ENCODE results near the gene PITHD1.
"Not testable (repeated sequence)": the region's sequence is repeated elsewhere in the genome, so short reads cannot be mapped to it uniquely, and the experiment has no call there.

The PITHD1 gene

DNA sequence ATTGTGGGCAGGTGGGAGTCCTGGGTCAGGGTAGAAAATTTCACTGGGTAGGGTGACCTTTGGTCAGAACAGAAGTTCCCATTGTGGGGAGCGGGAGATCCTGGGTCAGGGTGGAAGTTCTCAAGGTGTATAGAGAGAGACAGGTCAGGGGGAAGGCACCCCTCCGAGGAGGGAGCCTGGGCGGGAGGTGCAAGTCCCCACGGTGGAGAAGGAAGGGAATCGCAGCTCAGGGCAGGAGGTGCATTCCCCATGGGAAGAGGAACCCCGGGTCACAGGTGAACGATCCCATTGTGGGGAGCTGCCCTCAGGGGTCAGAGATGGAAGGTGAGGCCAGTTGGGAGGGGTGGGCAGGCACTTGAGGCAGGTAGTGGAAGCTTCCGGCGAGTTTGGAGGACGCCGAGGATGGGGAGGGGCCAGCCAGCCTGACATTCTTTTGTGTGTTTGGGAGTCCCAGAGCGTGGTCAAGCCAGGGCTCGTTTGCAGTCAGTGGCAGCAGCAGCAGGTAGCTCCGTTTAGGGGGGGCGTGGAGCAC is 13.4 kb downstream of the PITHD1 start:
- peak overlapping the region; percentile 81 for H3K27ac ChIP-seq
- no peak for TF ChIP-seq ZFX (IDR thresholded peaks at IDR 0.05)
- no peak for TF ChIP-seq CTCF (conservative IDR thresholded peaks at IDR 0.05)

DNA sequence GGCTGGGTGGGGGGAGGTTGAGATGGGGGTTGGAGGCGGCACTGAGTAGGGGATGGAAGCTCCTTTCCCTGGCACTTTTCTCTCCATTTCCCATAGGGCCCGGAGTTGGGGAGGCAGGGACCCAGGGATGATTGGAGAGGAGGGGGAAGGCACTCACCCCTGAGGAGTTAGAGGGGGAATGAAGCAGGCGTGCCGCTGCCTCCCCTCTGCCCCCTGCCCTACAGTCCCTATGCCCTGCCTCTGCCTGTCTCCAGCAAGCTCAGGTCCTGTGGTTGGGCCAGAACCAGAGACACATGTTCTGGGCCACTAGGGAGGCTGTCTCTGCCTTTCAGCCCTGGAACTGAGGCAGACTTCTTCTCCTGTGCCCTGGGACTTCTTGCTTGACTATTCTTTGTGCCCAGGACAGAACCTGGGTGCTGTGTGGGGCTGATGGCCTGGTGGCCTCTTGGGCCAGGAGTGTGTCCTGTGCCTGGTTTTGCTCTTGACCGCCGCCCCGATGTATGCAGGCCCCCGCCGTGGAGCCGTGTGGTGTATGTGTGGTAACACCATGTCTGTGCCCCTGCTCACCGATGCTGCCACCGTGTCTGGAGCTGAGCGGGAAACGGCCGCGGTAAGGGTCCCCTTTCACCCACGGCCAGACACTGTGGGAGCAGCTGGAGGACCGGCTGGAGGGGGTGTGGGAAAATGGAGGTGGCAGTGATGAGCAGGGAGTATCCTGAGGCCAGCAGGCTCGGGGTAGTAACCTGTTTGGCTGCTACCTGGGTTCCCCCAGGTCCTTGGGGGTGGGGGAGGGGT is 14.1 kb downstream of the PITHD1 start:
- peak overlapping the region; percentile 81 for H3K27ac ChIP-seq
- TF ChIP-seq CTCF (conservative IDR thresholded peaks at IDR 0.05) (no peak), ZFX (IDR thresholded peaks at IDR 0.05) (no peak)

DNA sequence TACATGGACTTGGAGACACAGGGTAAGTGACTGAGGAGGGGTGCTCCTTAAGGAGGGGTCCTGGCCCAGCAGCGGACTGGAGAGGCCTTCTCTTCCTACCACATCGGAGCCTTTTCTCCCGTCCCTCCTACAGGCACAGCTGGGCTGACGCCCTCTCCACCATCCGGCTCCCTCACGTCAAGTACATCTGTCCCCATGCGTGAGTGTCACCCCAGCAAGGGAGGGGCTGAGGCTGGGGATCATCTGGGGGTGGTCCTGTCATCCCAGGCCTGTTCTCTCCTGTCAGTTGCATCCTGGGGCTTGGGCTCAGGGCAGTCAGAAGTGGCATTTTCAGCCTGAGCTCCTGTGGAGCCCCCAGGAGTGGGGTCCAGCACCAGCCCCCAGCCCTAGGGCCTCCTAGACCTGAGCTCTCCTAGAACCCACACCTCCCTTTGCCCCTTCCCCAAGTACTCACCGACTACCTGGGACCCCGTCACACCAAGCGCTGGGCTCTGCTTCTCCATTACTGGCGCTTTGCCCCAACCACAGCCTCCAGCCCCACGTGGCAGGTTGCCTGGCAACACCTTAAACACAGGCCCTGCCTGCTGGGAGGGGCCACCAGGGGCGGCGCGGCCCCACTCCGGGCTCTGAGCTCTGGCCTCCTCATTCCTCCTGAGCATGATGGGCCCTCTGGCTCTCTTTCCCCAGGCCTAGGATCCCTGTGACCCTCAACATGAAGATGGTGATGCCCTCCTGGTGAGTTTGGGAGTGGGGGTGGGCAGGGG is 15.0 kb downstream of the PITHD1 start:
- H3K27ac ChIP-seq: no peak overlapping the region; the same call in 1 of the 2 replicates
- TF ChIP-seq CTCF (conservative IDR thresholded peaks at IDR 0.05): no peak
- TF ChIP-seq ZFX (IDR thresholded peaks at IDR 0.05): no peak

DNA sequence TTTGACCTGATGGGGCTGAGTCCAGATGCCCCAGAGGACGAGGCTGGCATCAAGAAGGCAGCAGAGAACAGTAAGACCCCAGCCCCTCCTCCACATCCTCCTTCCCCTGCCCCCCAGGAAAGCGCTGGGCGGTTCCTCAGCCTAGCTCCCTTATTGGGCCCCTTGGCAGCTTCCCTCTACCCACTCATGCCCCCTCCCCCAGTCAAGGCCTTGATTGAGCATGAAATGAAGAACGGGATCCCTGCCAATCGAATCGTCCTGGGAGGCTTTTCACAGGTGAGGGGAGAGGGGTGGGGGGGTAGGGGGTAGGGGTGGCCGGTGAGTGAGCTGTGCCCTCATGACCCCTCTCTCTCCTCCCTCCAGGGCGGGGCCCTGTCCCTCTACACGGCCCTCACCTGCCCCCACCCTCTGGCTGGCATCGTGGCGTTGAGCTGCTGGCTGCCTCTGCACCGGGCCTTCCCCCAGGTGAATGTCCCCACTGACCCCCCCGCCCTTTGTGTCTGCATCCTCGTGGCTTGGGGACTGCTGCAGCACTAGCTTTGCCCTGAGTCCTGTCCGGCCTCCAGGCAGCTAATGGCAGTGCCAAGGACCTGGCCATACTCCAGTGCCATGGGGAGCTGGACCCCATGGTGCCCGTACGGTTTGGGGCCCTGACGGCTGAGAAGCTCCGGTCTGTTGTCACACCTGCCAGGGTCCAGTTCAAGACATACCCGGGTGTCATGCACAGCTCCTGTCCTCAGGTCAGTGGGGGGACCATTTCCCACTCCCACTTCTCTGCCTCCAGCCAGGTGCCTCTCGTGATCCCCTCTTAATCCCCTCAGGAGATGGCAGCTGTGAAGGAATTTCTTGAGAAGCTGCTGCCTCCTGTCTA is 15.9 kb downstream of the PITHD1 start:
- TF ChIP-seq CTCF (conservative IDR thresholded peaks at IDR 0.05): no peak
- TF ChIP-seq ZFX (IDR thresholded peaks at IDR 0.05): no peak
- no peak overlapping the region for H3K27ac ChIP-seq

DNA sequence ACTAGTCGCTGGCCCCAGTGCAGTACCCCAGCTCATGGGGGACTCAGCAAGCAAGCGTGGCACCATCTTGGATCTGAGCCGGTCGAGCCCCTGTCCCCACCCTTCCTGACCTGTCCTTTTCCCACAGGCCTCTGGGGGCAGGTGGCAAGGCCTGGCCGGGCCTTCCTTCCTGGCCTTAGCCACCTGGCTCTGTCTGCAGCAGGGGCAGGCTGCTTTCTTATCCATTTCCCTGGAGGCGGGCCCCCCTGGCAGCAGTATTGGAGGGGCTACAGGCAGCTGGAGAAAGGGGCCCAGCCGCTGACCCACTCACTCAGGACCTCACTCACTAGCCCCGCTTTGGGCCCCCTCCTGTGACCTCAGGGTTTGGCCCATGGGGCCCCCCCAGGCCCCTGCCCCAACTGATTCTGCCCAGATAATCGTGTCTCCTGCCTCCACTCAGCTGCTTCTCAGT is 16.5 kb downstream of the PITHD1 start:
- not testable (repeated sequence) for H3K27ac ChIP-seq

DNA sequence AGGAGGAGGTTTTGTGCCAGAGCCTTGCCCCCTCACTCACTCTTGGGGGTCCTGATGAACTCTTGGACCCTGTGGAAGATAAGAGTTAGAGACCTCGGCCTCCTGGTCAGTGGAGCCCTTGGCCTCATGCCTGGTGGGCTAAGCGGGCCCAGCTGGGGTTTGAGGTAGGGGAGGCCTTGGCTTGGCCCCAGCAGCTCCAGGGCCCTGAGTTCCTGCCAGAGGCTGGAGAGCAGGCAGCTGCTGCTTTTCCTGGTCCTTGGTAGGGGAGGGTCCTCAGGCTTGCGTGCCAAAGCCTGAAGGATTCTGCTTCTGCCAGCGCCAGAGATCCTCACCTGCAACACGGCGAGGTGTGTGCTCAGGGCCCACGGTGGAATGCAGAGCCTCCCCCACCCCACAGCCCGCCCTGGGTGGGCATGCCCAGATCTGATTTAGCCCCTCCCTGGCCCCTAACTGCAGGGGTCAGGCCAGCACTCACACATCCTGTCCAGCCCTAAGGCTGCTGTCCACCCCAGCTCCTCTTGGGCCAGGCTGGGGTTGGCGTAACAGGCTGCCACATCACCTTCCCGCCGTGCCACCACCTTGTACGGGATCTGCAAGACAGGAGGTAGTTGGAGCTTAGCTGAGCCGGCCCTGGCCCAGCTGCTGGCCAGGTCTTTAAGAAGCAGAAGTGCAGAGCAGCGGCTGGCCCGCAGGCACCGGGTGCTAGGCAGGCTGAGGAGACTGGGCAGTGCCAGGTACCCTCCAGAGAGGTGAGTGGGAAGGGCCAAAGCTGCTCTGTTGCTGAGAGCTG is 17.7 kb downstream of the PITHD1 start:
- no peak for TF ChIP-seq ZFX (IDR thresholded peaks at IDR 0.05)
- no peak overlapping the region for H3K27ac ChIP-seq

- H3K27ac ChIP-seq: peak overlapping the region; percentile 8; the same call in 1 of the 2 replicates
- TF ChIP-seq ZFX (IDR thresholded peaks at IDR 0.05) (no peak), CTCF (conservative IDR thresholded peaks at IDR 0.05) (no peak; the same call in 1 of the 2 replicates)
These were observed 18.5 kb downstream of the PITHD1 start for GRCh38 chr1:23796466-23797271.
